ENCODE measurements around the gene TNFRSF18. TPM values are rescaled to one million over a fixed set of nuclear protein-coding genes. Genes with fewer than 3 reads are reported as not detected.

Gene TNFRSF18
- total RNA-seq, 2 donors from 2014 or later, result 0.95 to 1.7 TPM

DNA sequence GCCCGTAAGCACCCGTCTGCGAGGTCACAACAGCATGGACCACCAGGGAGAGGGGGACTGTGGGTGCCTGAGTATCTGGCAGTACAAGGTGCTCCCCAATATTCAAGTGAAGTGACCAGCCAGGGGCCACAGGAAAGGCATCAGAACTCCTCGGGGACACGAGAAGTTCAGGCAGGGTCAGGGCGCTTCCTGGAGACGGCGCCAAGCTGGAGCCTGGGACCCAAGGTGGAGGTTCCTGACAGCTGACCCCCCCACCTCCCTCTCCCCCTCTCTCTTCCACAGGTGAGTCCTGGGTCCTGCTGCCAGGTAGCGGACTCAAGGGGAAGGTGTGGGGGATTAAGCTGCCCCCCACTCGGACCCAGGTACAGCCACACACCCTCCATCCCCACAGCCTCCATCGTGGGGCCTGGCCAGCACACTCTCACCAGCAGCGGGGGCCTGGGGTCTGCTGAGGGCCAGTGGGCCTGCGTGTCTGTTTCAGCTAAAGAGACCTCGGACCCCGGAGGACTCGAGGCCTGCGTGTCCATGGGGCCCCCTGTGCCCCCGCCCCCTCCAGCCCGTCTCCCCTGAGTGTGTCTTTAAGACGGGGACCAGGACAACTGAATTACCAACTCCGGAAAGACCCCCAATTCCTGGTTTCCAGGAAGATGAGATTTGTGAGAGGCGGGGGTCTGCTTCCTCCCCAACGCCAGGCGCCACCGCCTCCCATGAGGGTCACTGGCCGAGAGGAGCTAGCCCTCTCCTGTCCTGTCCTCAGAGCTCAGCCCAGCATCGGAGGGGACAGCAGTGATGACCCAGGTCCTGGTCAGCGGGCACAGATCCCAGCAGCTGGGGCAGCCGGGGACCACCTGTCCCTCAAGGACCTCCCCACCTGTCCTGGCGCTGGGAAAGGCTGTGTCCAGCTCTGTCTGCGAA, 6.2 kb downstream of the TNFRSF18 start:
- Histone ChIP-seq H3K27ac (ENCODE audit: low read depth, low read length) (no peak overlapping the region), H3K9me3 (ENCODE audit: control insufficient read depth, low read length) (no peaks in the 10 kb centered on the region), H3K9ac (ENCODE audit: extremely low read depth, low read length, poor library complexity, severe bottlenecking) (no peak overlapping the region), H3K36me3 (ENCODE audit: control insufficient read depth, insufficient read depth, low read length) (no peaks in the 10 kb centered on the region), H3K4me1 (ENCODE audit: control insufficient read depth, insufficient read depth, low read length) (no peaks in the 10 kb centered on the region), H3K4me3 (ENCODE audit: low read length) (no peak overlapping the region), H3K27me3 (ENCODE audit: control insufficient read depth, insufficient read depth, low read length, poor library complexity, severe bottlenecking) (peaks cover 12% of the 10 kb centered on the region)
- Mint-ChIP-seq H3K27ac (no peak overlapping the region), H3K27me3 (ENCODE audit: insufficient read depth) (peaks cover 6% of the 10 kb centered on the region), H3K36me3 (ENCODE audit: low read depth) (no peaks in the 10 kb centered on the region), H3K4me1 (no peaks in the 10 kb centered on the region), H3K9me3 (peaks cover under 1% of the 10 kb centered on the region), H3K4me3 (peak overlapping the region; percentile 43)
- no peak for DNase-seq
- TF ChIP-seq, protein P1, sequence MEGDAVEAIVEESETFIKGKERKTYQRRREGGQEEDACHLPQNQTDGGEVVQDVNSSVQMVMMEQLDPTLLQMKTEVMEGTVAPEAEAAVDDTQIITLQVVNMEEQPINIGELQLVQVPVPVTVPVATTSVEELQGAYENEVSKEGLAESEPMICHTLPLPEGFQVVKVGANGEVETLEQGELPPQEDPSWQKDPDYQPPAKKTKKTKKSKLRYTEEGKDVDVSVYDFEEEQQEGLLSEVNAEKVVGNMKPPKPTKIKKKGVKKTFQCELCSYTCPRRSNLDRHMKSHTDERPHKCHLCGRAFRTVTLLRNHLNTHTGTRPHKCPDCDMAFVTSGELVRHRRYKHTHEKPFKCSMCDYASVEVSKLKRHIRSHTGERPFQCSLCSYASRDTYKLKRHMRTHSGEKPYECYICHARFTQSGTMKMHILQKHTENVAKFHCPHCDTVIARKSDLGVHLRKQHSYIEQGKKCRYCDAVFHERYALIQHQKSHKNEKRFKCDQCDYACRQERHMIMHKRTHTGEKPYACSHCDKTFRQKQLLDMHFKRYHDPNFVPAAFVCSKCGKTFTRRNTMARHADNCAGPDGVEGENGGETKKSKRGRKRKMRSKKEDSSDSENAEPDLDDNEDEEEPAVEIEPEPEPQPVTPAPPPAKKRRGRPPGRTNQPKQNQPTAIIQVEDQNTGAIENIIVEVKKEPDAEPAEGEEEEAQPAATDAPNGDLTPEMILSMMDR (conservative IDR thresholded peaks at IDR 0.05), result no peak
- WGBS, 2 experiments (ENCODE audit: insufficient coverage in 1 of 2, insufficient read length in 1 of 2), result 86 to 89% methylated on average over 19 to 31 of the region's 31 CpGs

DNA sequence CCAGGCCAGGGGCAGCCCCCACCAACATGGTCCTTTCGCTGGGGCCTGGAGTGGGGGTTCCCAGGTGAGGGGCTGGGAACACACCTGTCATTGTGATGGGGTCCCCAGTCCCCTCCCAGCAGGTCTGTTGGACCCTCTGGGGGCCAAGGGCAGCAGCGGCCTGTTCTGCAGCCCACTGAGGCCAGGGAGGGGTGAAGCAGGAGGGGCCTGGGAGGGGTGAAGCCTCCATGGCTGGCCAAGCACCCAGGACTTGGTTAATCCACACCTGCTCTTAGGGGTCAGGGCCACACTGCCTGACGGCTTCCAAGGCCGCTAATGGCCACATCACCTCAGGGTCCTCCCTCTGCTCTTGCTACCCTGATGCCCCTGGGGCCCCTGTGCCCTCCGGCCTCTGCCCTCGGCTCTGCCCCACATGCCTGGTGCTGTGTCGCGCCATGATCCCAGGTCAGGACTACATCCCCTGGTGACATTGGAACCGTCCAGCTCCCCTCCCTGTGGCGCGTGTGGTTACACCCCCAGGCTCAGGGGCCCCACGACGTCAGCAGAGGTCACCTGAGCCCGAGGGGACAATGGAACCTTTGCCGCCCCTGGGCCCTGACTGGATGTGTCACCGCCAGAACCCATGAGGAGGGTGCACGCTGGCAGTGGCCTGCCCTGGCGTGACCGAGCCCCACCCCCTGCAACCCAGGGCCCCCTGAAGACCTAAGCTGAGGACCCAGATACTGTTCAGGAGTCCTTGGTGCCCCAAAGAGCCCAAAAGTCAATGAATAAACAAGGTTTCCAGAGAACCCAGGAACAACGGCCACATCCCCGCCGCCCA, 7.0 kb downstream of the TNFRSF18 start:
- Mint-ChIP-seq H3K4me1 (no peaks in the 10 kb centered on the region), H3K27me3 (ENCODE audit: insufficient read depth) (peaks cover 11% of the 10 kb centered on the region), H3K4me3 (peak overlapping the region; percentile 43), H3K36me3 (ENCODE audit: low read depth) (no peaks in the 10 kb centered on the region), H3K27ac (no peak overlapping the region), H3K9me3 (peaks cover 10% of the 10 kb centered on the region)
- Histone ChIP-seq H3K27me3 (ENCODE audit: control insufficient read depth, insufficient read depth, low read length, poor library complexity, severe bottlenecking) (peaks cover 8% of the 10 kb centered on the region), H3K36me3 (ENCODE audit: control insufficient read depth, insufficient read depth, low read length) (no peaks in the 10 kb centered on the region), H3K9me3 (ENCODE audit: control insufficient read depth, low read length) (peaks cover 6% of the 10 kb centered on the region), H3K4me1 (ENCODE audit: control insufficient read depth, insufficient read depth, low read length) (no peaks in the 10 kb centered on the region), H3K4me3 (ENCODE audit: low read length) (no peak overlapping the region), H3K9ac (ENCODE audit: extremely low read depth, low read length, poor library complexity, severe bottlenecking) (no peak overlapping the region), H3K27ac (ENCODE audit: low read depth, low read length) (no peak overlapping the region)
- peak; percentile 46 for DNase-seq
- TF ChIP-seq, protein P1 (conservative IDR thresholded peaks at IDR 0.05), result no peak
- WGBS, 2 experiments (ENCODE audit: insufficient coverage in 1 of 2, insufficient read length in 1 of 2), result 91 to 96% methylated on average over 12 to 22 of the region's 22 CpGs

DNA sequence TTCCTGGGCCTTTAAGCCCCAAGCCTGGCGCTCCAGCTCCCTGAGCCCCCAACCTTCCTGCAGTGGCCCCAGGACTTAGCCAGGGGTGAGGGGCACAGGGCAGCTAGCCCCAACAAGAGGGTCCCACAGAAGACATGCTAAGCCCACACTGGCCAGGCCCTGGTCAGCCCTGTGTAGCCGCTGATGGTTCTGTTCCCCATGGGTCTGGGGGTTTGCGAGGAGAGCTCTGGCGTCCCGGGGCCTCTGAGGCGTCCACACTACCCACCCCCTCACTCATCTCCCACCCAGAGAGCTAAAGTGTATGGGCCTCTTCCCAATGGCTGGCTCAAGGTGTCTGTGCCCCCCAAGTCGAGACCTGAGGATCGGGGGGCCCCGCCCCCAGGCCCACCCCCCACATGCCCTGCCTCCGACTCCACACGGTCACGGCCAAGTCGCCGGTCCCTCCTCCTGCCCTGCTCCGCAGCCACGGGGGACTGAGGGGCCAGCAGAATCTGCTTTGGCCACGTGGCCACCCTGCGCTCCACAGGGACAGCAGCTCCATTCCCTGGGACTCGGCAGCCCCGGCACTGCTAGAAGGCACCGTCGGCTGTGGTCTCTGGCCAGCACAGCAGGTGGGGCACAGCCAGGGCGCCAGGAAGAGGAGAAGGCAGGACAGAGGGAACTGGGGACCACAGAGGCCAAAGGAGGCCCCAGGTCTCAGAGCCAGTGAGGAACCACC, 7.8 kb downstream of the TNFRSF18 start:
- no peaks in the 10 kb centered on the region for H3K4me1 ChIP-seq (ENCODE audit: control insufficient read depth, insufficient read depth, low read length)
- peaks cover 8% of the 10 kb centered on the region for H3K9me3 ChIP-seq (ENCODE audit: control insufficient read depth, low read length)
- H3K27ac ChIP-seq (ENCODE audit: low read depth, low read length), result no peak overlapping the region
- Mint-ChIP-seq H3K27ac (no peak overlapping the region), H3K27me3 (ENCODE audit: insufficient read depth) (peaks cover 14% of the 10 kb centered on the region), H3K4me3 (no peak overlapping the region), H3K4me1 (no peaks in the 10 kb centered on the region), H3K36me3 (ENCODE audit: low read depth) (no peaks in the 10 kb centered on the region), H3K9me3 (peaks cover 13% of the 10 kb centered on the region)
- TF ChIP-seq, protein P1 (conservative IDR thresholded peaks at IDR 0.05), result no peak
- peak; percentile 47 for DNase-seq
- 72 to 90% methylated on average over 6 to 23 of the region's 23 CpGs for WGBS, 2 experiments (ENCODE audit: insufficient coverage in 1 of 2, insufficient read length in 1 of 2)
- H3K4me3 ChIP-seq (ENCODE audit: low read length), result no peak overlapping the region
- no peaks in the 10 kb centered on the region for H3K36me3 ChIP-seq (ENCODE audit: control insufficient read depth, insufficient read depth, low read length)
- peaks cover 8% of the 10 kb centered on the region for H3K27me3 ChIP-seq (ENCODE audit: control insufficient read depth, insufficient read depth, low read length, poor library complexity, severe bottlenecking)
- no peak overlapping the region for H3K9ac ChIP-seq (ENCODE audit: extremely low read depth, low read length, poor library complexity, severe bottlenecking)
